ENCODE results near the gene CCR5.
"Not testable (repeated sequence)": the region's sequence is repeated elsewhere in the genome, so short reads cannot be mapped to it uniquely, and the experiment has no call there.

Gene CCR5

DNA sequence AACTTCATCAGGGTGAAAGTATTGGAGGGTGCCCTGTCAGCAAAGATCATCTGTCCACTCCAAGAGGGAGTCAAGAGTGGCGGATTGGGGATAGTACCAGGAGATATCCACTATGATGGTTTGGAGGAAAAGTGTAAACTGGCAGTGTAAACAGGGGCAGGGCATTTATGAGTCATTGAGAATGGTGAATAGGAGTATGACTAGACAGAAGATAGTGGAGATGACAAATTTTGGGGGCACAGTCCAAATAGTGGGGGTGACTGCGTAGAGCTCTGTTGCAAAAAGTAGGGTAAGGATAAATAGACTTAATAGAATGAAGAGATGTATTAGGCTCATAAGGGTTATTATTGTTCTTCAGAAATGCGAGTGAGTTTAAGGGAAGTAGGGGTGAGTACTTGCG lies 18.1 kb downstream of the CCR5 start:
- not testable (repeated sequence) for DNase-seq

DNA sequence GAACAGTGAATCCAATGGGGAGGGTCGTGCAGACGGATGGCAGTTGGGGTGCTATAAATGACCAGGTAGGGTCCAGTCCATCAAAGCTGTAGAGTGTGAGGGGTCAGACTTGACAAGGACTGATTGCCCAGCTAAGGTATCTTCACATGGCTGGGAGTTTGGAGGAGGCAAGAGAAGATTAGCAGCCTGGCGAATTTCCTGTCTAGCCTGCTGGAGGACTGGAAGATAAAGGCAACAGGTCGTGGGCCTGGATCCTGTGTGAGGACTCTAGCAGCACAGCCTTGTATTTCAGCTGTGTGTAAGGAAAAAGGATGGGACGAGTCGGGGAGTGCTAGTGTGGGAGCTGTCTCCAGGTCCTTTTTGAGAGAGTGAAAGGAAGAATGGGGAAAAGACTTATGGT lies 18.6 kb downstream of the CCR5 start:
- no peak for DNase-seq

DNA sequence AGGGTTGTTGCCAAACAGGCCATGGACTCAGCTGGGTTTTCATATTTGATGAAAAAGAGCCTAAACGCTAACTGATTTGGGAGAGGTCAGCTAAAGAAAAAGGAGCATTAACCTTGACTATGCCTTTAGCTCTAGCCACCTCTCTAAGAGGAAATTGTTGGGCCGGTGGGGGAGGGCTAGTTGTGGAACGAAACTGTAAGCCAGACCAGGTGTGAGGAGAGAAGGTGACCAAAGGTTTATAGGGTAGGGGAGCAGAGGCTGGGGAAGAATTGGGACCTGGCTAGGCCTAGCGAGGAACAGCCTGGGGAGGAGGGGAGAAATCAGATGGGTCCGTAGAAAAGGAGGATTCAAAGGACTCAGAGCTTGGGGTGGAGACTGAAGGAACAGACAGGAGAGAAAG lies 20.8 kb downstream of the CCR5 start:
- not testable (repeated sequence) for DNase-seq

DNA sequence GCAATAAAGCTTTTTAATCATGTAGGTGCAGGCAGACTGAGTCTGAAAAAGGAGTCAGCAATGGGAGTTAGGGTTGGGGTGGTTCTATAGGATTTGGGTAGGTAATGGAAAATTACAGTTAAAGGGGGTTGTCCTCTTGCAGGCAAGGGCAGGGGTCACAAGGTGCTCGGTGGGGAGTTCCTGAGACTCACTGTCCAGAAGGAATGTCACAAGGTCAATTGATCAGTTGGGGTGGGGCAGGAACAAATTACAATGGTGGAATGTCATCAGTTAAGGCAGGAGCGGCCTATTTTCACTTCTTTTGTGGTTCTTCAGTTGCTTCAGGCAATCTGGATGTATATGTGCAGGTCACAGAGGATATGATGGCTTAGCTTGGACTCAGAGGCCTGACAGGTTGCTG lies 22.3 kb downstream of the CCR5 start:
- DNase-seq = no peak

DNA sequence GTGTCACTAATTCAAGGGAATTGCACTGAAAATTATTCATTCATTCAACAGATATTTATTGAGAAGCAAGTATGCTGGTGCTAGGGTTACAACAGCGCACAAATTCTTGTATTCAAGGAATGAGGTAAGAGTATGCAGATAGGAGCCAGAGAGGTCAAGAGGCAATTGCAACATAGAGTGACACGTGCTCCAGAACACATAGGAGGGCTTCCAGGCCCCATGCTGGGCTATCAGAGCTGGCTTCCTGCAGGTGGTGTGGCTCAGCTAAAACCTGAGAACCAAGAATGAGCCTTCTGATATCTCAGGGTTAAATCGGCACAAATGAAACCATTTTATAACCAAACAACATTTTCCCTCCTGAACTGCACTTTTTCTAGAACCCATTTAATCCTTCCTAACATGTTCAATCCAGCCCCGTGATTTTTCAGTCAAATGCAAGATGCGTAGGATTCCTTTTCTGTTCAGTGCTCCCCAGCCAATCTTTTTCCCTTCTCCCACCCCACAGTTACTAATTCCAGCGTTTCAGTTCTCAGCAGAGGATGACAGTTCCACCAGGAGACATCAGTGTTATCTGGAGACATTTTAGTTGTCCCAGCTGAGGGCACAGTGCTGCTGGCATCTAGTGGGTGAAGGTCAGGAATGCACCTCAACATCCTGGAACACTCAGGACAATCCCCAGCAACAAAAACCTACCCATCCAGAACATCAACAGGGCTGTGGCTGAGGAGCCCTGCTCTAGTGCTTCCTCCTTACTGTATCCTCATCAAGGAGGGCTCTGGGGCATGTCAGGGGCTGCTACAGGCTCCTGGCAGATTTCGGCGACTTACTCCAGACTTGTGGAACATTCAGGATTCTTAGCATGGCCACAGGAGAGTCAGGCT lies 23.0 kb downstream of the CCR5 start:
- DNase-seq = no peak

DNA sequence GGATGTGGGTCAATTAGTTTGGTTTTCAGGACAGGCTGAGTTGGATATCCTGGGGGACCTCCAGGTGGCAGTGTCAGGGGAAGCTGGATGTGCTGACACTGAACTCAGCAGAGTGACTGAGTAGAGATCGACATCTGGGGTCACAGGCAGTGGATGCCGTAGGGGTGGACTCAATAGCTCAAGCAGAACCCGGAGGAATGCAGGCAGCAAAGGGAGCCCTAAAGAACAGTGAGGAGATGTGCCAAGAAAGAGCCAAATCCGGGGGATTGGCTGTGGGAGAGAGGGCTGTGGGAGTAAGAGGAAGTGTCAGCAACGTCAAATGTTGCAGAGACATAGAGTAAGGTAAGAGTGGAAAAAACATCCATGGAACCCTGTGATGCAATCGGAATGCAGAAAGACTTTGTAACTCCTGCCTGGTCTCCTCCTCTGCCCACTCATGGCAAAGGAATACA lies 24.5 kb downstream of the CCR5 start:
- no peak for DNase-seq

DNA sequence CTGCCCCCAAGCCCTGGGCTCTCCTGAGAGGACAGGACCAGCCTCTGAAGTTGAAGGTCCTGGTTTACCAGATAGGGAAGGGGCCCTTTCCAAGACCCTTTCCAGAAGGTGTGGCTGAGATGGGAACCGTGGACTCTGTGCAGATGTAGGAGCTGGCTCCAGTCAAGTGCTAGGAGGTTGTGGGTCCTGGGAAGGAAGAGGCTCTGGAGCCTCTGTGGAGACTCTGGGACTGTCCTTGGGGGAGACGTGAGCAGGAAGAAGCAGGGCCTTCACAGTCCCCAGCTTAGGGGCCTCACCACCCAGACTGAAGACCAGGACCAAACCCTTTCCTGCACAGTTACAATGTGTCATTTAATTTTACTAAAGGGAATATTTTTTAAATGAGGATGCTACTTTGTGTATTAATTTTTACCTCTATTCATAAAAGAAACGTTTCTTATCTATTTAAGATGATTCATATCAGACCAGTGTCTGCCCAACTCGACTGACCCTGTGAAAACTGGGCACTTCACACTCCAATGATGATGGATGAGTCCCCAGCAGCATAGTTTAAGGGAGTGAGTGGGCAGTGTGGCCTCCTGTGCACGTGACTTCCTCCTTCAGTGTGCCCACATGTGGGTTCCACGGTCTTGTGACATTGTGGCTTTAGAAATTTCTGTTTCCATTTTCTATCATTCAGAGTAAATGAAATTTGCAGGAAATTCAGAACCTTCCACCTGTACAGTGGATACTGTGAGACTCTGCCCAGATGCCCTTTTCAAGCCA lies 25.2 kb downstream of the CCR5 start:
- DNase-seq = no peak

DNA sequence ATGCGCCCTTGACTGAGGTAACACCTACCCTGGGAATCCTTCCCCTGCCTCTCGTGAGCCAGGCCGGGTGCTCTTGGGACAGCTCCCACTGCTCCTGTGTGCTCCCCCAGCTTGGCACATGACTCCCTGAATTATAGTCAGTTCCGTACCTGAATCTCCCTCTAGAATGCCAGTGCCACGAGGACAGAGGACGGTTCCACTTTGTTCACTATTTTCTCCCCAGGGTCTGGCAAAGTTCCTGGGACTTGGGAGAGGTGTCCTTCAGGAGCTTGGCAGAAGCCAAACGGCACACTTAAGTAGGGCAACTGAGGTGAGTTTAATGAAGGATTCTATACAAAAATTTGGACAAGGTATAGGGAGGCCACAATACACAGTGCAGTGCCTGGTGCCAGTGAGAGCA lies 26.4 kb downstream of the CCR5 start:
- no peak for DNase-seq

DNA sequence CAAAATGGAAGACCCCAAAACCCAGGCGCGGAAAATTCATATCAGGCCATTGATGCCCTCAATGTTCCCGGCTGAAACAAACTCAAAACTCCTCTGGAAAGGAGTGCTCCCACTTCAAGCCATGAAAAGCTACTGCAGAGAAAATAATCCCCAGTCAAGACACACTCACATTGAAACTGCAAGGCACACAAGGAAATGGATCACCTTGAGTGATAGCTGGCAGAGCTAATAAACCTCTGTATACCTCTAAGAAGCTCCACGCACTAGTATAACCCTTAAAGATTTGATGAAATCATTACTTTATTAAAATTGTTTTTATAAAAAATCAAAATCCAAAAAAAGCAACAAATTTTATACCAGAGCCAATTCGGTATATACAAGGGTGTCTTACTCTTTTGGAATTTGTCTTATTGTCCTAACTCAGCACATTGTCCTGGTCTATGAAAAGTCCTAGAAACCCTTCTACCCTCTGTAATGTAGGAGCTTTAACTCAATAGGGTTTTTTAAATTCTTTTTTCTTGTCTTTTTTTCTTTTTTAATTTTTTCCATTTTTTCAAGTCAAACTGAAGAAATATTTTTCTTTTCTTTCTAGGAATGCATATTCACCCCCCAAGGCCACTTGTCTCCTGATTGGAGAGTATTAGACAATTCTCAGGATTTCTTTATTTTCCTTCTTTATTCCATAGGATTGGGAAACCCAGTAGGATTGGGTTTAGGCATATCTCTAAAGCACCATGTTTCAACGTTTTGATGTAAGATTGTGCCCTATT lies 27.6 kb downstream of the CCR5 start:
- DNase-seq = no peak

DNA sequence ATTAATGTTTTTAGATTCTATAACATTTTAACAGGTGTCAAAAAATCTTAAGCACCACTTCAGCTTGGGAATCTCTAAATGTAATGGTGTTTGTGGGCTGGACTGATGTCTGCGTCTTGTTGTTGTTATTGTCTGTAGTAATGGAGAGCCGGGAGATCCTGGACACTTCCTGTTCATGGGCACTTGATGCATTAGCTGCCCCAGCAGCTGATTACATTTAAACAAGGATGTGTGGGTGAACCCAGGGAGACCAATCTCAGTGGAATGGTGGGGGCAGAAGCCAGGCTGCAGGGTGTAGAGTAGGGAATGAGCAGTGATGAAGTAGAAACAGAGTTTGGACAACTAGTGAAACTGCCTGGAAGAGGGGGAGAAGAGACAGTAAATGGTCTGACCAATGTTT lies 28.4 kb downstream of the CCR5 start:
- DNase-seq = no peak

DNA sequence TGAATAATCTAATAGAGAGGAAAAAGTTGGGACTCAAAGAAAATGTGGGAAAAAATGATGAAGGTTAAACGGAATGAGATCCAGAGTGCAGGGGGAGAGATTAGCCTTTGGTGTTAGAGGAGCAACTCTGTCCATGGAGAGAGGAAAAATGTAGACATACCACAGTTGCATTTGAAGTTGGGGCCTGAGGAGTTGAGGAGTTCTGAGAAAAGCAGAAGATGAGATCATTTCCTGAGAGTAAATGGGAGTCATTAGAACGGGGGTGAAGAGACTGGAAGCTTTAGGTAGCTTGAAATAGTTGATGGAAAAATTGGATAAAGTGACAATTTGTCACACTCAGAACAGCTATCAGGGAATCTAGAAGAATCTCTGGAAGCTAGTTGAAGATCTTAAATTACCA lies 28.8 kb downstream of the CCR5 start:
- DNase-seq = no peak

DNA sequence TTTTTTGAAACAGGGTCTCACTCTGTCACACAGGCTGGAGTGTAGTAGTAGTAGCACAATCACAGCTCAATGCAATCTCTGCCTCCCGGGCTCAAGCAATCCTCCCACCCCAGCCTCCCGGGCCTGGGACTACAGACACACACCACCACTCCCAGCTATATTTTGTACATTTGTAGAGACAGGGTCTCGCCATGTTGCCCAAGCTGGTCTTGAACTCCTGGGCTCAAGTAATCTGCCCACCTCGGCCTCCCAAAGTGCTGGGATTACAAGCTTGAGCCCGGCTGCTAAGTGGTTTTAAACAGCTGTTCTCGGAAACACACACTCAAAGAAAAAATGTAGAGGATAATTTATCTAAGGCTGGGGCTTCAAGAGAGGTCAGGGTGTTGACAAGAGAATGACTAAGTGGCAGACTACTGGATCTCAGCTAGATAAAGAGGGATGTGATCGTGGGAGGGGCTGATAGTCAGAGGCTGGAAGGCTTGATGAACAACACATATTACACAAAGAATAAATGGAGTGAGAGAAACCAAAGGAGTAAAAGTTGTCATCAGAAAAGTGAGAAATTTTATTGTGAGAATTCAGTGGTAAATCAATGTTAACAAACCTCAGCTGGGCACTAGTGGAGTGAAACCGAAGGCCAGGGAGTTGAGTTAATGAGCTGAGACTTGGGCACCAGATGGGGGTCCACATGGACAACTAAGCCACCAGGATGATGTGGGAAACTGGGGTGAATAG lies 29.4 kb downstream of the CCR5 start:
- no peak for DNase-seq

DNA sequence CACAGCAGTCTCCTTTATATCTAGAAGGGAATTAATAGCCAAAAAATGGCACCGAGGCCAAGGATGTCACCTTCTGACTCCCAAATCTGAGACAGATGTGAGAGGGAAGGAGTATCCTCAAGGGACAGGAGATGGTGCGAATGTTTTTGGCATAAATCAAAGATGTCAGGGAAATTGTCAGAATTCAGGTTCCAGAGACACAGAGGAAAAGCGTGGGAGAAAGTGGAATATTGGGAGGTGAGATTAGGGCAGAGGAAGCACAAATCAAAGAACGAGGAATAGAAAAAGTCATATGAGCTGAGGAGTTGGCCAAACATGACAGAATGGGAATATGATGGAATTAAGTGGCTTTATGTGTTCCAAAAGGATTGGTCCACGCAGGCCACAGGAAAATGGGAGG lies 30.1 kb downstream of the CCR5 start:
- DNase-seq = no peak

DNA sequence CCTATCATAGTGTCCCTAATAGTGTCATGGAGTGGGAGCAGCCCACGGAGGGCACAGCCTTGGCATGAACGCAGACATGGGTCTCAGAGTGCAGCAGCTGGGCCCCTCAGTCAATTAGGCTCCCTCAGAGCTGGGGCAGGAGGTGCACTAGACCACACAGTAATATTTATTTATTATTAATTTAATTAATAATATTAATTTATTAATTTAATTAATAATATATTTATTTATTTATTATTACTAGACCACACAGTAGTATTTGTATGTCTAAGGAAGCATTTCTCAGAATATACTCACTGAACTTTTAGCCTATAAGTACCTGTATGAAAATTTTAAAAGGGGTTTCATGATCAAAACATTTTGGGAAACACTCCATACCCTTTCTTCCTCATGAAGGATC lies 30.8 kb downstream of the CCR5 start:
- no peak for DNase-seq

DNA sequence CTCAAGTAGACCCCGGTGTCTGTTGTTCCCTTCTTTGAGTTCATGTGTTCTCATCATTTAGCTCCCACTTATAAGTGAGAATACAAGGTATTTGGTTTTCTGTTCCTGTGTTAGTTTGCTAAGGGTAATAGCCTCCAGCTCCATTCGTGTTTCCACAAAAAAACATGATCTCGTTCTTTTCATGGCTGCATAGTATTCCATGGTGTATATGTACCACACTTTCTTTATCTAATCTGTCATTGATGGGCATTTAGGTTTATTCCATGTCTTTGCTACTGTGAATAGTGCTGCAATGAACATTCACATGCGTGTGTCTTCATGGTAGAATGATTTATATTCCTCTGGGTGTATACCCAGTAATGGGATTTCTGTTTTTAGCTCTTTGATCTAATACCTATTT lies 32.2 kb downstream of the CCR5 start:
- DNase-seq = not testable (repeated sequence)

DNA sequence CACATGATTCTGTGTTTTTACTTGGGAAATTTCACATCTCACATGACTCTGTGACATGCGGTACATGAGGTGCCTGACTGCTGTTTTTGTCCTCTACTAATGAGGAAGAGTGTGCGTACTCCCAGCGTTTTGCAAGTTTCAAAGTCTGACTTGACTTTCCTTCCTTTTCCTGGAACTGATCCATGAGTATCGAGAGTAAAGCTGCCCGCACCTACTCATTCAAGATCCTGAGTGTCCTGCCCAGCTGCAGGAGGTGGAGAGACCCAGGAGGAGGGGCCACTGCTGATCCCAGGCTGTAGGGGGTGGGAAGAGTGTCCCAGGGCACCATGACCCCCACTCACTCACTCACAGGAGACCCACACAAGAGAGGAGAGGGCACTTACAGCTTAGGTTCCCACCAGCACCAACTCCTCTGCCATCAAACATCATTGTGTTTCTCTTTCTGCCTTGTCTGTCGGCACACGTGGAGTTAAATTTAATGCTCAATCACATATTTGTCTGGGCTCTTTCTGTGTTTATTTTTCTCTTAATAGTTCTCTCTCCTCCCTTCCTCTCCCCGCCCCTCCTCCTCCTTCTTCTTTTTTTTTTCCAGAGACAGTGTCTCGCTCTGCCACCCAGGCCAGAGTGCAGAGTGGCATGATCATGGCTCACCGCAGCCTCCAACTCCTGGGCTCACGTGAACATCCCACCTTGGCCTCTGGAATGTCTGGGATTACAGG lies 34.7 kb downstream of the CCR5 start:
- DNase-seq = no peak

DNA sequence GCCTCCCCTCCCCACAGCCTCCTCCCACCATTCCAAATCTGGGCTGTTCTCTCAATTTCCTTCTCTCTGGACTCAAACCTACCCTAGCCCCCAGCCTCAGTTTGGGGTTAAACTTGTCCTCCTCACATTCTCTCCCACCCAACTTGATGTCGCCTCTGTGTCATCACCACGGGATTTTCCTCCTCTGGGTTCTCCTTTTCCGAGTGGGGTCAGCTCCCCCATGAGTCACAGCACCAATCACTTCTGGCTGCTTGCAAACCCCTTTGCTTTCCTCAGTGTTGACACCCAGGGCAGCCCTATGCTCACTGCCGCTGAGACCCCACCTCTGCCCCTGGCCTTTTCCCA lies 35.7 kb downstream of the CCR5 start:
- DNase-seq = no peak

DNA sequence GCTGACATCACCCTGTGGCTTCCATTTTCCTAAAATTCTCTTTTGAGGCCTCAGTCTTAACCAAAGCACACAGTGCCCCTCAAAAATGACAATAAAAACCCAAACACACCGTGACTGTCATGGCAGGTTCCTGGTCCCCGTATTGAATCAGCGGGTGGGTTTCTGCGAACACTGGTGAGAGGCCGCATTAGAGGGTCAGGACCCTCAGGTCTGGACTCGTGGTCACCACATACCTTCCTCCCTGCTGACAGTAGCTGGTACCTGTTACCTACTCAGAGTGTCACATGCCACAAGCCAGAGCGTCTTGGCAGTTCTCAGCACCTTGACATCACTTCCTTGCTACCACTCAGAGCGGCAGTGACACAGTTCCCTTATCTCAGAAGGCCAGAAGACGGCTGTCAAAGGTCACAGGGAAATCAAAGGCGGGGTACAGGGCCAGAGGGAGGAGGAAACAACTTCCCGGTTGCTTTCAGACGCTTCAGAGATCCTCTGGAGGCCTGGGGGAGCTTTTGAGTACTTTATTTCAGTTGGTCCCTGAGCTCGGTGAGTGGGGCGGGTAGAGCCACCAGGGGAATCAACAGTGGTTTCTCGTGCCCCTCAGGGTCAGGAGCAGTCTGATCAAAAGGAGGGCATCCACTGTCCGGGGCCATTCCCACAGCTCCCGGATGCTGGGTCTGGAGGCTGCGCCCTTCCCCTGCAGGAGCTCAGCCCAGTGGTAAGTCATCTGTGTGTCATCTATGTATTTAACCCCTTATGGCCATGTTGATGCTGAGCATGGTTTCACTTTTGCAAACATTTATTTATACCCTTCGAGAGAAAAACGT lies 36.3 kb downstream of the CCR5 start, which contains the start of the genes CCR5AS and CCRL2:
TSS of gene CCR5AS (minus strand) at position 279 of the 824 bp plus-strand sequence.
TSS of gene CCRL2 (plus strand) at position 472 of the 824 bp plus-strand sequence. CDS start 821 bp downstream, outside the sequence.
- DNase-seq = peak; percentile 24

DNA sequence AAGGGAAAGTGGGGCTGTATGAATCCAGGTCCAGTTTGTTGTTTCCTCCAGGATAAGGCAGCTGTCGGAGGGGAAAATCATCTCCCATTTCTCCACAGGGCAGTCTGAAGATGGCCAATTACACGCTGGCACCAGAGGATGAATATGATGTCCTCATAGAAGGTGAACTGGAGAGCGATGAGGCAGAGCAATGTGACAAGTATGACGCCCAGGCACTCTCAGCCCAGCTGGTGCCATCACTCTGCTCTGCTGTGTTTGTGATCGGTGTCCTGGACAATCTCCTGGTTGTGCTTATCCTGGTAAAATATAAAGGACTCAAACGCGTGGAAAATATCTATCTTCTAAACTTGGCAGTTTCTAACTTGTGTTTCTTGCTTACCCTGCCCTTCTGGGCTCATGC lies 37.2 kb downstream of the CCR5 start:
- DNase-seq = no peak

DNA sequence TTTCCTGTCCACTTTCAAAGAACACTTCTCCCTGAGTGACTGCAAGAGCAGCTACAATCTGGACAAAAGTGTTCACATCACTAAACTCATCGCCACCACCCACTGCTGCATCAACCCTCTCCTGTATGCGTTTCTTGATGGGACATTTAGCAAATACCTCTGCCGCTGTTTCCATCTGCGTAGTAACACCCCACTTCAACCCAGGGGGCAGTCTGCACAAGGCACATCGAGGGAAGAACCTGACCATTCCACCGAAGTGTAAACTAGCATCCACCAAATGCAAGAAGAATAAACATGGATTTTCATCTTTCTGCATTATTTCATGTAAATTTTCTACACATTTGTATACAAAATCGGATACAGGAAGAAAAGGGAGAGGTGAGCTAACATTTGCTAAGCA lies 38.1 kb downstream of the CCR5 start:
- no peak for DNase-seq
